ENCODE results near the gene MAGEA9B. TPM values are rescaled to one million over a fixed set of nuclear protein-coding genes. Genes with fewer than 3 reads are reported as not detected.
"Not testable (repeated sequence)": the region's sequence is repeated elsewhere in the genome, so short reads cannot be mapped to it uniquely, and the experiment has no call there.

Gene MAGEA9B
- total RNA-seq, 1 donor from 2014 or later: not detected

- no peaks in the 10 kb centered on the region for H3K9me3 ChIP-seq
- TF ChIP-seq CTCF (IDR thresholded peaks at IDR 0.05): no peak
- no peaks in the 10 kb centered on the region for H3K36me3 ChIP-seq
- DNase-seq (ENCODE audit: low spot score in 2 of 2): no peak
- intact Hi-C loops (cut with DNase I): no loop called here
- H3K4me3 ChIP-seq: no peak overlapping the region
- H3K27ac ChIP-seq: no peak overlapping the region
- no peaks in the 10 kb centered on the region for H3K4me1 ChIP-seq
- H3K27me3 ChIP-seq: no peaks in the 10 kb centered on the region
Measured at GRCh38 chrX:149607699-149608098, 20.4 kb upstream of the MAGEA9B start.

- H3K27me3 ChIP-seq; H3K4me1 ChIP-seq; H3K9me3 ChIP-seq; H3K4me3 ChIP-seq; intact Hi-C loops (cut with DNase I); DNase-seq (ENCODE audit: low spot score in 2 of 2); H3K36me3 ChIP-seq; H3K27ac ChIP-seq: not testable (repeated sequence)
Measured at GRCh38 chrX:149605248-149605885, 18.1 kb upstream of the MAGEA9B start.

- H3K27ac ChIP-seq; H3K9me3 ChIP-seq; DNase-seq (ENCODE audit: low spot score in 2 of 2); intact Hi-C loops (cut with DNase I); H3K4me1 ChIP-seq; H3K36me3 ChIP-seq; H3K4me3 ChIP-seq; H3K27me3 ChIP-seq: not testable (repeated sequence)
Measured at GRCh38 chrX:149598603-149599002, 11.3 kb upstream of the MAGEA9B start.

GRCh38 chrX:149595943-149596342 is 8.7 kb upstream of the MAGEA9B start:
- DNase-seq (ENCODE audit: low spot score in 2 of 2); H3K4me1 ChIP-seq; H3K4me3 ChIP-seq; H3K36me3 ChIP-seq; H3K27me3 ChIP-seq; H3K9me3 ChIP-seq; intact Hi-C loops (cut with DNase I); H3K27ac ChIP-seq: not testable (repeated sequence)

- H3K27ac ChIP-seq; H3K4me1 ChIP-seq; DNase-seq (ENCODE audit: low spot score in 2 of 2); H3K36me3 ChIP-seq; H3K27me3 ChIP-seq; intact Hi-C loops (cut with DNase I); H3K9me3 ChIP-seq; H3K4me3 ChIP-seq: not testable (repeated sequence)
Measured at GRCh38 chrX:149595214-149595613, 8.0 kb upstream of the MAGEA9B start, which contains the start of gene HSFX2. TSS of gene HSFX2 (minus strand) at chrX:149595314. CDS start at chrX:149594700, 614 bp downstream.

GRCh38 chrX:149590993-149591392 is 3.7 kb upstream of the MAGEA9B start:
- H3K27ac ChIP-seq; H3K4me3 ChIP-seq; H3K9me3 ChIP-seq; H3K36me3 ChIP-seq; H3K27me3 ChIP-seq; H3K4me1 ChIP-seq; DNase-seq (ENCODE audit: low spot score in 2 of 2); intact Hi-C loops (cut with DNase I): not testable (repeated sequence)

GRCh38 chrX:149585631-149586030 is 1.6 kb downstream of the MAGEA9B start:
- intact Hi-C loops (cut with DNase I); DNase-seq (ENCODE audit: low spot score in 2 of 2); H3K4me3 ChIP-seq; H3K4me1 ChIP-seq; H3K27ac ChIP-seq; H3K27me3 ChIP-seq; H3K36me3 ChIP-seq; H3K9me3 ChIP-seq: not testable (repeated sequence)

- intact Hi-C loops (cut with DNase I): not testable (repeated sequence)
Measured at GRCh38 chrX:149573456-149573855, 13.8 kb downstream of the MAGEA9B start.

GRCh38 chrX:149572743-149573142 is 14.5 kb downstream of the MAGEA9B start:
- H3K27me3 ChIP-seq: no peaks in the 10 kb centered on the region
- no peak for DNase-seq (ENCODE audit: low spot score in 2 of 2)
- no peak overlapping the region for H3K4me3 ChIP-seq
- peaks cover 0 to 6% of the 10 kb centered on the region in 2 donors for H3K4me1 ChIP-seq
- no peaks in the 10 kb centered on the region for H3K36me3 ChIP-seq
- TF ChIP-seq CTCF (IDR thresholded peaks at IDR 0.05): no peak
- H3K9me3 ChIP-seq: no peaks in the 10 kb centered on the region
- H3K27ac ChIP-seq: no peak overlapping the region
- intact Hi-C loops (cut with DNase I): no loop called here

More at GRCh38 chrX:149573456-149573855, 13.8 kb downstream of the MAGEA9B start:
- H3K27me3 ChIP-seq; H3K9me3 ChIP-seq; H3K27ac ChIP-seq; H3K4me3 ChIP-seq; H3K36me3 ChIP-seq; H3K4me1 ChIP-seq; DNase-seq (ENCODE audit: low spot score in 2 of 2): not testable (repeated sequence)
